ENCODE measurements around the gene C19orf33. TPM values are rescaled to one million over a fixed set of nuclear protein-coding genes. Genes with fewer than 3 reads are reported as not detected.

Gene C19orf33
- total and polyA plus RNA-seq, 9 of the 15 experiments (the other 6 are each of a cell fraction or from before 2014, with no cell fraction given): 3.2 TPM; not detected in 8

DNA sequence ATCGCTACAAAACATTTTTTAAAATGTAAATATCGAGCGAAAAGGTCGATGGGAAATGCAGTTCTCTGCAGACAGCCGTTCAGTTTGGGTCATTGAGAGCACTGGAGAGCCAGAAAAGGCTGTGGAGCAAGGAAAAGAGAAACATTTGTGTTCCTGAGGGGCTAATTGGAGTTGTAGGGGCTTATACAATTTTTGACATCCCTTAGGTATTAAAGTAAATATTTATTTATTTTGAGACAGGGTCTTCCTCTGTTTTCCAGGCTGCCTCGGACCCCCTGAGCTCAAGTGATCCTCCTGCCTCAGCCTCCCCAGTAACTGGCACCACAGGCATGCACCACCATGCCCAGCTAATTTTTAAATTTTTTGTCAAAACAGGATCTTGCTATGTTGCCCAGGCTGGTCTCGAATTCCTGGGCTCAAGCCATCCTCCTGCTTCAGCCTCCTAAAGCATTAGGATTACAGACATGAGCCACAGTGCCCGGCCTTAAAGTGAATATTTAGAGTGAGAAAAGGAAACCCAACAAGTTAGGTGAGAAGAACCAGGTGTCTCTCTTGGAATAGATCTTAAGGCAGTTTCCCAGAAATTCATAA, 12.5 kb downstream of the C19orf33 start (continued):
- TF ChIP-seq ATF7 (IDR thresholded peaks at IDR 0.05) (no peak), RUNX1 (IDR thresholded peaks at IDR 0.05; ENCODE audit: low read depth) (no peak), CEBPG (CRISPR knock-in tag; IDR thresholded peaks at IDR 0.05) (no peak), CEBPG (tag; conservative IDR thresholded peaks at IDR 0.05 in 1 of 2, IDR thresholded peaks at IDR 0.05 in 1 of 2) (no peak; a peak in 1 of 4 replicates), DIDO1 (tag; IDR thresholded peaks at IDR 0.05; ENCODE audit: low read depth) (no peak), CSDE1 (IDR thresholded peaks at IDR 0.05) (no peak), KDM4B (IDR thresholded peaks at IDR 0.05; ENCODE audit: borderline replicate concordance in 2 of 2, low read depth in 1 of 2) (no peak), ZNF3 (CRISPR knock-in tag; IDR thresholded peaks at IDR 0.05) (no peak), SRSF9 (IDR thresholded peaks at IDR 0.05; ENCODE audit: borderline replicate concordance, low read depth, low read length) (no peak), SNRNP70 (optimal IDR thresholded peaks at IDR 0.05; ENCODE audit: low read depth, low read length) (no peak), NCOA1 (IDR thresholded peaks at IDR 0.05; ENCODE audit: low read depth) (no peak), SREBF1 (IDR thresholded peaks at IDR 0.05; ENCODE audit: borderline replicate concordance, low read depth, low read length) (no peak), ESRRB (CRISPR knock-in tag; IDR thresholded peaks at IDR 0.05; ENCODE audit: borderline replicate concordance) (no peak), SMARCA4 (IDR thresholded peaks at IDR 0.05) (no peak)
- TF ChIP-seq, protein P1, sequence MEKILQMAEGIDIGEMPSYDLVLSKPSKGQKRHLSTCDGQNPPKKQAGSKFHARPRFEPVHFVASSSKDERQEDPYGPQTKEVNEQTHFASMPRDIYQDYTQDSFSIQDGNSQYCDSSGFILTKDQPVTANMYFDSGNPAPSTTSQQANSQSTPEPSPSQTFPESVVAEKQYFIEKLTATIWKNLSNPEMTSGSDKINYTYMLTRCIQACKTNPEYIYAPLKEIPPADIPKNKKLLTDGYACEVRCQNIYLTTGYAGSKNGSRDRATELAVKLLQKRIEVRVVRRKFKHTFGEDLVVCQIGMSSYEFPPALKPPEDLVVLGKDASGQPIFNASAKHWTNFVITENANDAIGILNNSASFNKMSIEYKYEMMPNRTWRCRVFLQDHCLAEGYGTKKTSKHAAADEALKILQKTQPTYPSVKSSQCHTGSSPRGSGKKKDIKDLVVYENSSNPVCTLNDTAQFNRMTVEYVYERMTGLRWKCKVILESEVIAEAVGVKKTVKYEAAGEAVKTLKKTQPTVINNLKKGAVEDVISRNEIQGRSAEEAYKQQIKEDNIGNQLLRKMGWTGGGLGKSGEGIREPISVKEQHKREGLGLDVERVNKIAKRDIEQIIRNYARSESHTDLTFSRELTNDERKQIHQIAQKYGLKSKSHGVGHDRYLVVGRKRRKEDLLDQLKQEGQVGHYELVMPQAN (IDR thresholded peaks at IDR 0.05; ENCODE audit: borderline replicate concordance): no peak
- TF ChIP-seq, protein P2, sequence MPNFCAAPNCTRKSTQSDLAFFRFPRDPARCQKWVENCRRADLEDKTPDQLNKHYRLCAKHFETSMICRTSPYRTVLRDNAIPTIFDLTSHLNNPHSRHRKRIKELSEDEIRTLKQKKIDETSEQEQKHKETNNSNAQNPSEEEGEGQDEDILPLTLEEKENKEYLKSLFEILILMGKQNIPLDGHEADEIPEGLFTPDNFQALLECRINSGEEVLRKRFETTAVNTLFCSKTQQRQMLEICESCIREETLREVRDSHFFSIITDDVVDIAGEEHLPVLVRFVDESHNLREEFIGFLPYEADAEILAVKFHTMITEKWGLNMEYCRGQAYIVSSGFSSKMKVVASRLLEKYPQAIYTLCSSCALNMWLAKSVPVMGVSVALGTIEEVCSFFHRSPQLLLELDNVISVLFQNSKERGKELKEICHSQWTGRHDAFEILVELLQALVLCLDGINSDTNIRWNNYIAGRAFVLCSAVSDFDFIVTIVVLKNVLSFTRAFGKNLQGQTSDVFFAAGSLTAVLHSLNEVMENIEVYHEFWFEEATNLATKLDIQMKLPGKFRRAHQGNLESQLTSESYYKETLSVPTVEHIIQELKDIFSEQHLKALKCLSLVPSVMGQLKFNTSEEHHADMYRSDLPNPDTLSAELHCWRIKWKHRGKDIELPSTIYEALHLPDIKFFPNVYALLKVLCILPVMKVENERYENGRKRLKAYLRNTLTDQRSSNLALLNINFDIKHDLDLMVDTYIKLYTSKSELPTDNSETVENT (CRISPR knock-in tag; IDR thresholded peaks at IDR 0.05): no peak
- TF ChIP-seq, protein P3, sequence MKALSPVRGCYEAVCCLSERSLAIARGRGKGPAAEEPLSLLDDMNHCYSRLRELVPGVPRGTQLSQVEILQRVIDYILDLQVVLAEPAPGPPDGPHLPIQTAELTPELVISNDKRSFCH (CRISPR knock-in tag; IDR thresholded peaks at IDR 0.05): no peak
- TF ChIP-seq, protein P3 (tag; IDR thresholded peaks at IDR 0.05): no peak
- TF ChIP-seq, protein P4, sequence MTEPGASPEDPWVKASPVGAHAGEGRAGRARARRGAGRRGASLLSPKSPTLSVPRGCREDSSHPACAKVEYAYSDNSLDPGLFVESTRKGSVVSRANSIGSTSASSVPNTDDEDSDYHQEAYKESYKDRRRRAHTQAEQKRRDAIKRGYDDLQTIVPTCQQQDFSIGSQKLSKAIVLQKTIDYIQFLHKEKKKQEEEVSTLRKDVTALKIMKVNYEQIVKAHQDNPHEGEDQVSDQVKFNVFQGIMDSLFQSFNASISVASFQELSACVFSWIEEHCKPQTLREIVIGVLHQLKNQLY (CRISPR knock-in tag; conservative IDR thresholded peaks at IDR 0.05): no peak
- TF ChIP-seq, protein P5, sequence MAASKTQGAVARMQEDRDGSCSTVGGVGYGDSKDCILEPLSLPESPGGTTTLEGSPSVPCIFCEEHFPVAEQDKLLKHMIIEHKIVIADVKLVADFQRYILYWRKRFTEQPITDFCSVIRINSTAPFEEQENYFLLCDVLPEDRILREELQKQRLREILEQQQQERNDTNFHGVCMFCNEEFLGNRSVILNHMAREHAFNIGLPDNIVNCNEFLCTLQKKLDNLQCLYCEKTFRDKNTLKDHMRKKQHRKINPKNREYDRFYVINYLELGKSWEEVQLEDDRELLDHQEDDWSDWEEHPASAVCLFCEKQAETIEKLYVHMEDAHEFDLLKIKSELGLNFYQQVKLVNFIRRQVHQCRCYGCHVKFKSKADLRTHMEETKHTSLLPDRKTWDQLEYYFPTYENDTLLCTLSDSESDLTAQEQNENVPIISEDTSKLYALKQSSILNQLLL (CRISPR knock-in tag; IDR thresholded peaks at IDR 0.05; ENCODE audit: borderline replicate concordance): no peak
- TF ChIP-seq, protein P6, sequence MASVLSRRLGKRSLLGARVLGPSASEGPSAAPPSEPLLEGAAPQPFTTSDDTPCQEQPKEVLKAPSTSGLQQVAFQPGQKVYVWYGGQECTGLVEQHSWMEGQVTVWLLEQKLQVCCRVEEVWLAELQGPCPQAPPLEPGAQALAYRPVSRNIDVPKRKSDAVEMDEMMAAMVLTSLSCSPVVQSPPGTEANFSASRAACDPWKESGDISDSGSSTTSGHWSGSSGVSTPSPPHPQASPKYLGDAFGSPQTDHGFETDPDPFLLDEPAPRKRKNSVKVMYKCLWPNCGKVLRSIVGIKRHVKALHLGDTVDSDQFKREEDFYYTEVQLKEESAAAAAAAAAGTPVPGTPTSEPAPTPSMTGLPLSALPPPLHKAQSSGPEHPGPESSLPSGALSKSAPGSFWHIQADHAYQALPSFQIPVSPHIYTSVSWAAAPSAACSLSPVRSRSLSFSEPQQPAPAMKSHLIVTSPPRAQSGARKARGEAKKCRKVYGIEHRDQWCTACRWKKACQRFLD (CRISPR knock-in tag; IDR thresholded peaks at IDR 0.05): no peak; the same call in 1 of the 2 replicates

All from K562 (cell line).